HG03196 (cell line): ENCODE data around the gene TBC1D3I.
A peak's percentile ranks its signal among the peaks of the same experiment; 100 is the strongest.
"Not testable (repeated sequence)": the region's sequence is repeated elsewhere in the genome, so short reads cannot be mapped to it uniquely, and the experiment has no call there.

ENCODE experiments used
- ATAC-seq: cut with Tn5 transposase; IDR thresholded peaks from one replicate; pipeline ENCODE4 v1.9.1; 2021; ENCODE audit not compliant: unreplicated experiment

TBC1D3I gene

GRCh38 chr17:36207383-36207782, 57.0 kb downstream of the TBC1D3I start:
- ATAC-seq: not testable (repeated sequence)

GRCh38 chr17:36206486-36206821, 57.9 kb downstream of the TBC1D3I start:
- not testable (repeated sequence) for ATAC-seq

- peak; percentile 25 for ATAC-seq
Observed at GRCh38 chr17:36205637-36206485, 58.5 kb downstream of the TBC1D3I start.

- no peak for ATAC-seq
Observed at GRCh38 chr17:36204724-36205500, 59.5 kb downstream of the TBC1D3I start.
